Heart right ventricle (tissue), 16 donors: Measurements from ENCODE around the gene CXorf58. TPM values are rescaled to one million over a fixed set of nuclear protein-coding genes. Genes with fewer than 3 reads are reported as not detected.
A peak's percentile ranks its signal among the peaks of the same experiment; 100 is the strongest.

Experiments
- ATAC-seq, 8 donors: fragments of 200-7000 bp; cut with Tn5 transposase; one replicate each; pipeline ENCODE4 v1.9.1; 2020; ENCODE audit warnings: mild to moderate bottlenecking in 8 of 8, moderate library complexity in 8 of 8, moderate number of reproducible peaks in 1 of 8
- DNase-seq, 2 donors: peaks; one replicate each; pipeline ENCODE4 v3.0.0-alpha.2; 2020
- H3K27ac ChIP-seq, 10 donors: fragments of 200-600 bp; sonication (generic) in 2 of 10; one replicate each; pipeline versions ENCODE4 v1.5.0 to v1.8.0; 2020 to 2022; ENCODE audit warnings: mild to moderate bottlenecking in 3 of 10
- H3K27me3 ChIP-seq, 7 donors: fragments of 200-600 bp; one replicate each; pipeline ENCODE4 v1.8.0; 2021 to 2022; ENCODE audit warnings: mild to moderate bottlenecking in 2 of 7
- H3K36me3 ChIP-seq, 9 donors: fragments of 200-600 bp; sonication (generic) in 1 of 9; one replicate each; pipeline versions ENCODE4 v1.5.0 to v1.8.0; 2020 to 2022; ENCODE audit warnings: mild to moderate bottlenecking in 2 of 9
- H3K4me1 ChIP-seq, 9 donors: fragments of 200-600 bp; sonication (generic) in 1 of 9; one replicate each; pipeline versions ENCODE4 v1.5.0 to v1.8.0; 2020 to 2022; ENCODE audit warnings: mild to moderate bottlenecking in 4 of 9
- H3K4me3 ChIP-seq, 10 donors: fragments of 200-600 bp; sonication (generic) in 2 of 10; one replicate each; pipeline versions ENCODE4 v1.5.0 to v1.8.0; 2020 to 2022; ENCODE audit warnings: mild to moderate bottlenecking in 7 of 10, moderate library complexity in 2 of 10
- H3K9me3 ChIP-seq, 11 donors: fragments of 200-600 bp in 10 of 11; sonication (generic) in 2 of 11; one replicate each; pipeline versions ENCODE4 v1.5.0 to v1.8.0; 2013 to 2022; ENCODE audit warnings: mild to moderate bottlenecking in 2 of 11, control low read depth in 1 of 11, moderate library complexity in 1 of 11
- CTCF ChIP-seq, 9 donors: fragments of 200-600 bp; sonication (generic) in 2 of 9; IDR thresholded peaks; one replicate each; pipeline versions ENCODE4 v1.5.0 to v1.8.0; 2021 to 2022; ENCODE audit warnings: antibody characterized with exemption in 9 of 9, mild to moderate bottlenecking in 5 of 9, moderate library complexity in 1 of 9
- WGBS, 2 donors: extraction: QIAGEN DNeasy Blood & Tissue Kit; methylation state at CpG; one replicate each; pipeline ENCODE4 v1.1.7; 2013; ENCODE audit warnings: inconsistent platforms in 1 of 2; 5-methylcytosine and 5-hydroxymethylcytosine counted together
- intact Hi-C, 10 donors: fragments of 100-400 bp; cut with DNase I; formaldehyde crosslinking; loops; one replicate each; pipeline versions ENCODE4 v1.11.1 to v1.14.2; 2022
- polyA plus RNA-seq, 2 donors: library from polyadenylated mRNA; stranded (reverse); fragments of 200-250 nt; gene quantifications; one replicate each; pipeline ENCODE4 v1.2.3, GENCODE V29; 2013
- total RNA-seq, 10 donors: library from RNA; stranded (reverse); fragmentation: NEBNext Ultra II Directional in 3 of 10; extraction: Animal tissue kit (Norgen Biotek cat#: 25700) in 3 of 10; gene quantifications; one replicate each; pipeline versions ENCODE4 v1.2.1 to v1.2.4, GENCODE V29; 2021 to 2023
- donor health status: Arrhythmogenic right ventricular cardiomyopathy.
- donor health status: ischemic (EF 13 %, LVEDD 7.1; RV severe dilation, severe dysfunction).
- donor health status: healthy with polysubstance abuse.
- donor health status: DM: no; HTN: yes; CAD: no.
- donor health status: DM: no; HTN: no; CAD: no.
- donor health status: ischemic (EF 25% LVEDD 6.9; RV normal size, moderate dysfunction).
- donor health status: ischemic (EF 25% LVEDD 5.7; RV mildly dilated, moderate dysfunction).
- donor health status: healthy.
- donor health status: DM: yes; HTN: yes; CAD: no.
- donor health status: Ischemic cardiomyopathy.
- donor health status: ischemic (EF 35%, LVEDD 5.7; RV mildly dilated, moderate dysfunction).
- donor health status: nonischemic (EF 11% LVEDD 7.7; RV severe dilation, severe dysfunction).
- donor health status: DM: yes; HTN: yes; CAD: no.
- donor health status: PGD.
- donor health status: ischemic (EF 29% LVEDD 5.4; RV normal size, mild dysfunction).
- donor health status: nonischemic (EF 23%, LVEDD 6.1; RV moderate dilation, normal function).

CXorf58 gene
- total and polyA plus RNA-seq, 12 donors: 0.09 to 1.1 (median 0.30) TPM; not detected in 2

- intact Hi-C loops: loop anchor here in 1 of 10 donors (10.0 kb wide), 1 partner anchor 52 kb away; no protein-coding TSS in a partner anchor
- 66 to 70% methylated on average over 2 of the region's 2 CpGs for WGBS, 2 donors
- Histone ChIP-seq H3K4me3 (no peak overlapping the region), H3K36me3 (no peaks in the 10 kb centered on the region), H3K27me3 (peaks cover 0 to 36% (median 0%) of the 10 kb centered on the region in 7 donors), H3K27ac (no peak overlapping the region), H3K9me3 (no peaks in the 10 kb centered on the region), H3K4me1 (peaks cover 0 to 35% (median 16%) of the 10 kb centered on the region in 9 donors)
- DNase-seq: no peak
- TF ChIP-seq CTCF (IDR thresholded peaks at IDR 0.05): no peak
- ATAC-seq: no peak
These were observed 10.8 kb upstream of the CXorf58 start for GRCh38 chrX:23896981-23897380.

GRCh38 chrX:23898412-23898959 is 9.3 kb upstream of the CXorf58 start:
- no peak for ATAC-seq
- no peaks in the 10 kb centered on the region for H3K36me3 ChIP-seq
- no peak for TF ChIP-seq CTCF (IDR thresholded peaks at IDR 0.05)
- no peaks in the 10 kb centered on the region for H3K9me3 ChIP-seq
- DNase-seq: no peak
- H3K4me3 ChIP-seq: no peak overlapping the region
- H3K27ac ChIP-seq: peak overlapping the region in 5 of 10 donors; percentile 19 to 68 (median 30)
- H3K27me3 ChIP-seq: peaks cover 0 to 31% (median 0%) of the 10 kb centered on the region in 7 donors
- 66 to 71% methylated on average over 3 of the region's 3 CpGs for WGBS, 2 donors
- intact Hi-C loops: loop anchor here in 1 of 10 donors (10.0 kb wide), 1 partner anchor 54 kb away; no protein-coding TSS in a partner anchor
- peaks cover 0 to 38% (median 19%) of the 10 kb centered on the region in 9 donors for H3K4me1 ChIP-seq

- intact Hi-C loops: loop anchor here (2.0 to 10.0 kb wide), 11 partner anchors 103 to 208 kb away; partner anchors contain the start of genes SAT1 (in 4 of the 10), EIF2S3 (in 2 of the 10) and KLHL15 (in 2 of the 10)
- H3K4me1 ChIP-seq: peaks cover 0 to 38% (median 19%) of the 10 kb centered on the region in 9 donors
- peak overlapping the region in 8 of 10 donors; percentile 43 to 81 (median 70) for H3K27ac ChIP-seq
- peaks cover 0 to 19% (median 0%) of the 10 kb centered on the region in 7 donors for H3K27me3 ChIP-seq
- DNase-seq: no peak
- peak in 1 of 8 donors; percentile 45 for ATAC-seq
- H3K4me3 ChIP-seq: no peak overlapping the region
- no peak for TF ChIP-seq CTCF (IDR thresholded peaks at IDR 0.05)
- H3K9me3 ChIP-seq: no peaks in the 10 kb centered on the region
- 68 to 78% methylated on average over 12 of the region's 12 CpGs for WGBS, 2 donors
- no peaks in the 10 kb centered on the region for H3K36me3 ChIP-seq
These were observed 7.5 kb upstream of the CXorf58 start for GRCh38 chrX:23900220-23900797.

GRCh38 chrX:23901060-23901459 is 6.7 kb upstream of the CXorf58 start:
- peak overlapping the region in 9 of 10 donors; percentile 55 to 81 (median 70) for H3K27ac ChIP-seq

More at GRCh38 chrX:23901060-23901459, 6.7 kb upstream of the CXorf58 start:
- Histone ChIP-seq H3K9me3 (no peaks in the 10 kb centered on the region), H3K36me3 (no peaks in the 10 kb centered on the region), H3K4me3 (no peak overlapping the region), H3K27me3 (peaks cover 0 to 19% (median 0%) of the 10 kb centered on the region in 7 donors), H3K4me1 (peaks cover 0 to 41% (median 19%) of the 10 kb centered on the region in 9 donors)
- ATAC-seq: peak in 6 of 8 donors; percentile 15 to 60 (median 56)
- no peak for DNase-seq
- WGBS, 2 donors: 67 to 72% methylated on average over 3 of the region's 3 CpGs
- no peak for TF ChIP-seq CTCF (IDR thresholded peaks at IDR 0.05)
- intact Hi-C loops: loop anchor here (1.0 to 10.0 kb wide), 13 partner anchors 104 to 209 kb away; partner anchors contain the start of genes SAT1 (in 5 of the 10), EIF2S3 (in 2 of the 10) and KLHL15 (in 2 of the 10)
